ENCODE measurements around the gene TCHH. TPM values are rescaled to one million over a fixed set of nuclear protein-coding genes. Genes with fewer than 3 reads are reported as not detected.

The TCHH gene
- total and polyA plus RNA-seq, 4 donors = 0.13 to 0.27 (median 0.16) TPM; not detected in 1

DNA sequence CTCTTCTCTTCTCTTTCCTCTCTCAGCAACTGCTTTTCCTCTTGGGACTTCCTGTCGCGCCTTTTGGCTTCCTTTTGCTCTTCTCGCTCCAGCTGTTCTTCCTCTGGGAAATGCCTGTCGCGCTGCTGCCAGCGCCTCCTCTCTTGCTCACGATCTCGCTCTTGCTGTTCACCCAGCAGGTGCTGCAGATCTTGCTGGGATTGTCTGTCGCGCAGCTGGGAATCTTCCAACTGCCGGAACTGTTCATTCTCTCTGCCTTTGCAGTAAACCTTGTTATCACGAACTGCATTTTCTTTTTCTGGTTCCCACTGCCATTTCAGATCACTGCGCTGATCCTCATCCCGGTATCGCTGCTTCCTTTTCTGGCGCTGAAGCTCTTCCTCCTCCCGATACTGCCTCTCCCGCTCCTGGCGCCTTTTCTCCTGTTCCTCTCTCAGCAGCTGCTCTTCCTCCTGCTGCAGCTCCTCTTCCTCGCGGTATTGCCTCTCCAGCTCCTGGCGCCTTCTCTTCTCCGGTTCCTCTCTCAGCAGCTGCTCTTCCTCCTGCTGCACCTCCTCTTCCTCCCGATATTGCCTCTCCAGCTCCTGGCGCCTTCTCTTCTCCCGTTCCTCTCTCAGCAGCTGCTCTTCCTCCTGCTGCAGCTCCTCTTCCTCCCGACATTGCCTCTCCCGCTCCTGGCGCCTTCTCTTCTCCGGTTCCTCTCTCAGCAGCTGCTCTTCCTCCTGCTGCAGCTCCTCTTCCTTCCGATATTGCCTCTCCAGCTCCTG is 5.8 kb downstream of the TCHH start:
- intact Hi-C loops (cut with DNase I) = no loop called here
- ATAC-seq (ENCODE audit: low FRiP score) (no peak), DNase-seq (no peak)
- Histone ChIP-seq H3K4me1 (ENCODE audit: control insufficient read depth in 1 of 2, insufficient read depth in 2 of 2, low read length in 2 of 2) (no peaks in the 10 kb centered on the region), H3K9me3 (ENCODE audit: control insufficient read depth, low read length) (peaks cover 8% of the 10 kb centered on the region), H3K36me3 (ENCODE audit: control insufficient read depth in 1 of 2, insufficient read depth in 2 of 2, low read length in 1 of 2) (no peaks in the 10 kb centered on the region), H3K27ac (ENCODE audit: low read depth in 1 of 2, low read length in 2 of 2) (no peak overlapping the region), H3K4me3 (ENCODE audit: low read length in 2 of 2) (no peak overlapping the region), H3K27me3 (ENCODE audit: control insufficient read depth in 1 of 2, insufficient read depth in 2 of 2, low read length in 1 of 2) (peaks cover 0 to 3% of the 10 kb centered on the region in 2 donors)
- 7 to 11% methylated on average over 31 of the region's 31 CpGs for WGBS, 2 donors

- WGBS, 2 donors = 16% methylated on average over 28 of the region's 28 CpGs
- Histone ChIP-seq H3K27me3 (ENCODE audit: control insufficient read depth in 1 of 2, insufficient read depth in 2 of 2, low read length in 1 of 2) (peaks cover 0 to 3% of the 10 kb centered on the region in 2 donors), H3K9me3 (ENCODE audit: control insufficient read depth, low read length) (peaks cover 8% of the 10 kb centered on the region), H3K4me3 (ENCODE audit: low read length in 2 of 2) (no peak overlapping the region), H3K27ac (ENCODE audit: low read depth in 1 of 2, low read length in 2 of 2) (no peak overlapping the region), H3K36me3 (ENCODE audit: control insufficient read depth in 1 of 2, insufficient read depth in 2 of 2, low read length in 1 of 2) (no peaks in the 10 kb centered on the region), H3K4me1 (ENCODE audit: control insufficient read depth in 1 of 2, insufficient read depth in 2 of 2, low read length in 2 of 2) (no peaks in the 10 kb centered on the region)
- DNase-seq (peak in 1 of 2 donors; percentile 54), ATAC-seq (ENCODE audit: low FRiP score) (no peak)
- intact Hi-C loops (cut with DNase I) = no loop called here
Observed at GRCh38 chr1:152108882-152109222, 6.4 kb downstream of the TCHH start.

DNA sequence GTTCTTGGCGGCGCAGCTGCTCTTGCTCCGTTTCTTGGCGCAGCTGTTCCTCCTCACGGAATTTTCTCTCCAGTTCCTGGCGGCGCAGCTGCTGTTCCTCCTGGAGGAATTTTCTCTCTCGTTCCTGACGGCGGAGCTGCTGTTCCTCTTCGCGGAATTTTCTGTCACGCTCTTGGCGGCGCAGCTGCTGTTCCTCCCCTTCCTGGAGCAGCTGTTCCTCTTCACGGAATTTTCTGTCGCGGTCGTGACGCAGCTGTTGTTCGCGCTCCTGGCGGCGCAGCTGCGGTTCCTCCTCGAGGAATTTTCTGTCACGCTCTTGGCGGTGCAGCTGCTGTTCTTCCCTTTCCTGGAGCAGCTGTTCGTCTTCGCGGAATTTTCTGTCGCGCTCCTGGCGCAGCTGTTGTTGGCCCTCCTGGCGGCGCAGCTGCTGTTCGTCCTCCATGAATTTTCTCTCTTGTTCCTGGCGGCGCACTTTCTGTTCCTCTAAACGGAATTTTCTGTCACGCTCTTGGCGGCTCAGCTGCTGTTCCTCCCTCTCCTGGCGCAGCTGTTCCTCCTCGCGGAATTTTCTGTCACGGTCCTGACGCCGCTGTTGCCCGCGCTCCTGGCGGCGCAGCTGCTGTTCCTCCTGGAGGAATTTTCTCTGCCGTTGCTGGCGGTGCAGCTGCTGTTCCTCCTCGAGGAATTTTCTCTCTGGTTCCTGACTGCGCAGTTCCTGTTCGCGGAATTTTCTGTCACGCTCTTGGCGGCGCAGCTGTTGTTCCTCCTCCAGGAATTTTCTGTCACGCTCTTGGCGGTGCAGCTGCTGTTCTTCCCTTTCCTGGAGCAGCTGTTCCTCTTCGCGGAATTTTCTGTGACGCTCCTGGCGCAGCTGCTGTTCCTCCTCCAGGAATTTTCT is 7.0 kb downstream of the TCHH start:
- H3K4me3 ChIP-seq (ENCODE audit: low read length in 2 of 2) = no peak overlapping the region
- H3K27me3 ChIP-seq (ENCODE audit: control insufficient read depth in 1 of 2, insufficient read depth in 2 of 2, low read length in 1 of 2) = peaks cover 0 to 3% of the 10 kb centered on the region in 2 donors
- no peak overlapping the region for H3K27ac ChIP-seq (ENCODE audit: low read depth in 1 of 2, low read length in 2 of 2)
- H3K4me1 ChIP-seq (ENCODE audit: control insufficient read depth in 1 of 2, insufficient read depth in 2 of 2, low read length in 2 of 2) = no peaks in the 10 kb centered on the region
- DNase-seq (peak in 1 of 2 donors; percentile 58), ATAC-seq (ENCODE audit: low FRiP score) (no peak)
- no peaks in the 10 kb centered on the region for H3K36me3 ChIP-seq (ENCODE audit: control insufficient read depth in 1 of 2, insufficient read depth in 2 of 2, low read length in 1 of 2)
- intact Hi-C loops (cut with DNase I) = no loop called here
- H3K9me3 ChIP-seq (ENCODE audit: control insufficient read depth, low read length) = peaks cover 8% of the 10 kb centered on the region
- WGBS, 2 donors = 8 to 10% methylated on average over 67 of the region's 67 CpGs

GRCh38 chr1:152107031-152107983 is 7.9 kb downstream of the TCHH start:
- no peak overlapping the region for H3K4me3 ChIP-seq (ENCODE audit: low read length in 2 of 2)
- intact Hi-C loops (cut with DNase I) = no loop called here
- WGBS, 2 donors = 19% methylated on average over 41 of the region's 41 CpGs
- ATAC-seq (ENCODE audit: low FRiP score) (no peak), DNase-seq (peak in 1 of 2 donors; percentile 40)
- H3K27me3 ChIP-seq (ENCODE audit: control insufficient read depth in 1 of 2, insufficient read depth in 2 of 2, low read length in 1 of 2) = peaks cover 0 to 3% of the 10 kb centered on the region in 2 donors
- no peaks in the 10 kb centered on the region for H3K36me3 ChIP-seq (ENCODE audit: control insufficient read depth in 1 of 2, insufficient read depth in 2 of 2, low read length in 1 of 2)
- H3K9me3 ChIP-seq (ENCODE audit: control insufficient read depth, low read length) = peaks cover 8% of the 10 kb centered on the region
- H3K4me1 ChIP-seq (ENCODE audit: control insufficient read depth in 1 of 2, insufficient read depth in 2 of 2, low read length in 2 of 2) = no peaks in the 10 kb centered on the region
- H3K27ac ChIP-seq (ENCODE audit: low read depth in 1 of 2, low read length in 2 of 2) = no peak overlapping the region

GRCh38 chr1:152104854-152105253 is 10.4 kb downstream of the TCHH start:
- DNase-seq (no peak), ATAC-seq (ENCODE audit: low FRiP score) (no peak)
- H3K27ac ChIP-seq (ENCODE audit: low read depth in 1 of 2, low read length in 2 of 2) = no peak overlapping the region
- intact Hi-C loops (cut with DNase I) = no loop called here
- peaks cover 8% of the 10 kb centered on the region for H3K9me3 ChIP-seq (ENCODE audit: control insufficient read depth, low read length)
- no peaks in the 10 kb centered on the region for H3K36me3 ChIP-seq (ENCODE audit: control insufficient read depth in 1 of 2, insufficient read depth in 2 of 2, low read length in 1 of 2)
- H3K27me3 ChIP-seq (ENCODE audit: control insufficient read depth in 1 of 2, insufficient read depth in 2 of 2, low read length in 1 of 2) = peaks cover 0 to 3% of the 10 kb centered on the region in 2 donors
- no peaks in the 10 kb centered on the region for H3K4me1 ChIP-seq (ENCODE audit: control insufficient read depth in 1 of 2, insufficient read depth in 2 of 2, low read length in 2 of 2)
- no peak overlapping the region for H3K4me3 ChIP-seq (ENCODE audit: low read length in 2 of 2)
- 42 to 47% methylated on average over 2 of the region's 2 CpGs for WGBS, 2 donors

GRCh38 chr1:152096931-152097330 is 18.3 kb downstream of the TCHH start:
- Histone ChIP-seq H3K9me3 (ENCODE audit: control insufficient read depth, low read length) (peaks cover 5% of the 10 kb centered on the region), H3K27ac (ENCODE audit: low read depth in 1 of 2, low read length in 2 of 2) (no peak overlapping the region), H3K27me3 (ENCODE audit: control insufficient read depth in 1 of 2, insufficient read depth in 2 of 2, low read length in 1 of 2) (peaks cover 0 to 3% of the 10 kb centered on the region in 2 donors), H3K36me3 (ENCODE audit: control insufficient read depth in 1 of 2, insufficient read depth in 2 of 2, low read length in 1 of 2) (no peaks in the 10 kb centered on the region), H3K4me3 (ENCODE audit: low read length in 2 of 2) (no peak overlapping the region), H3K4me1 (ENCODE audit: control insufficient read depth in 1 of 2, insufficient read depth in 2 of 2, low read length in 2 of 2) (no peaks in the 10 kb centered on the region)
- DNase-seq (no peak), ATAC-seq (ENCODE audit: low FRiP score) (no peak)
- intact Hi-C loops (cut with DNase I) = no loop called here
- 60 to 62% methylated on average over 3 of the region's 3 CpGs for WGBS, 2 donors

GRCh38 chr1:152089014-152089674 is 26.1 kb downstream of the TCHH start, which contains the start of gene TCHHL1:
Gene TCHHL1, minus strand, starts transcription at chr1:152089064. Its CDS starts 921 bp downstream, at chr1:152088143.
- H3K27me3 ChIP-seq (ENCODE audit: control insufficient read depth in 1 of 2, insufficient read depth in 2 of 2, low read length in 1 of 2) = no peaks in the 10 kb centered on the region
- no peak within 1 kb of the TSS for H3K27ac ChIP-seq (ENCODE audit: low read depth in 1 of 2, low read length in 2 of 2)
- H3K4me1 ChIP-seq (ENCODE audit: control insufficient read depth in 1 of 2, insufficient read depth in 2 of 2, low read length in 2 of 2) = no peaks in the 10 kb centered on the region
- H3K36me3 ChIP-seq (ENCODE audit: control insufficient read depth in 1 of 2, insufficient read depth in 2 of 2, low read length in 1 of 2) = no peaks in the 10 kb centered on the region
- H3K4me3 ChIP-seq (ENCODE audit: low read length in 2 of 2) = no peak within 1 kb of the TSS
- no peaks in the 10 kb centered on the region for H3K9me3 ChIP-seq (ENCODE audit: control insufficient read depth, low read length)
- ATAC-seq (ENCODE audit: low FRiP score) = no peak
- intact Hi-C loops (cut with DNase I) = no loop called here
- WGBS, 2 donors = 66 to 70% methylated on average over 5 of the region's 5 CpGs
- no peak for DNase-seq

- ATAC-seq (ENCODE audit: low FRiP score) (no peak), DNase-seq (no peak)
- no peak overlapping the region for H3K27ac ChIP-seq (ENCODE audit: low read depth in 1 of 2, low read length in 2 of 2)
- H3K36me3 ChIP-seq (ENCODE audit: control insufficient read depth in 1 of 2, insufficient read depth in 2 of 2, low read length in 1 of 2) = no peaks in the 10 kb centered on the region
- intact Hi-C loops (cut with DNase I) = no loop called here
- H3K4me1 ChIP-seq (ENCODE audit: control insufficient read depth in 1 of 2, insufficient read depth in 2 of 2, low read length in 2 of 2) = no peaks in the 10 kb centered on the region
- H3K4me3 ChIP-seq (ENCODE audit: low read length in 2 of 2) = no peak overlapping the region
- H3K9me3 ChIP-seq (ENCODE audit: control insufficient read depth, low read length) = no peaks in the 10 kb centered on the region
- H3K27me3 ChIP-seq (ENCODE audit: control insufficient read depth in 1 of 2, insufficient read depth in 2 of 2, low read length in 1 of 2) = no peaks in the 10 kb centered on the region
Observed at GRCh38 chr1:152086760-152087159, 28.5 kb downstream of the TCHH start.
